Activated T-cell treated with anti-CD3 and anti-CD28 coated beads, Interleukin-2, amount 50 U/mL, for 4 hours (primary cell): ENCODE measurements around the gene SLC25A23. TPM values are rescaled to one million over a fixed set of nuclear protein-coding genes. Genes with fewer than 3 reads are reported as not detected.
"Not testable (repeated sequence)": the region's sequence is repeated elsewhere in the genome, so short reads cannot be mapped to it uniquely, and the experiment has no call there.

ENCODE experiments used
- ATAC-seq, 2 donors: fragments of 200-7000 bp; cut with Tn5 transposase; one replicate each; pipeline ENCODE4 v1.10.0; 2021
- DNase-seq: peaks from one replicate; pipeline ENCODE4 v3.0.0-alpha.2; 2020
- H3K27me3 Mint-ChIP-seq: one replicate; pipeline ENCODE4 v1.8.0; 2021; ENCODE audit warnings: low read depth, mixed read lengths
- H3K36me3 Mint-ChIP-seq: one replicate; pipeline ENCODE4 v1.8.0; 2022; ENCODE audit warnings: mixed read lengths; ENCODE audit not compliant: insufficient read depth
- H3K4me1 Mint-ChIP-seq: one replicate; pipeline ENCODE4 v1.8.0; 2021; ENCODE audit warnings: low read depth, mixed read lengths
- H3K4me3 Mint-ChIP-seq: one replicate; pipeline ENCODE4 v1.8.0; 2021; ENCODE audit warnings: mild to moderate bottlenecking, moderate library complexity, mixed read lengths
- H3K9me3 Mint-ChIP-seq: one replicate; pipeline ENCODE4 v1.8.0; 2021; ENCODE audit warnings: mixed read lengths
- total RNA-seq, 3 donors: library from RNA; stranded (reverse); gene quantifications; one replicate each; pipeline ENCODE4 v1.2.1, GENCODE V29; 2021

The SLC25A23 gene
- total RNA-seq, 3 donors from 2014 or later, result 10.5 to 12.4 (median 11.9) TPM

- not testable (repeated sequence) for H3K27me3 Mint-ChIP-seq, ATAC-seq, H3K36me3 Mint-ChIP-seq, H3K4me3 Mint-ChIP-seq, H3K9me3 Mint-ChIP-seq, DNase-seq
- peaks cover 11% of the 10 kb centered on the region for H3K4me1 Mint-ChIP-seq
Observed at GRCh38 chr19:6428692-6429418, 30.7 kb downstream of the SLC25A23 start.

GRCh38 chr19:6427131-6427530 lies 32.5 kb downstream of the SLC25A23 start:
- H3K4me1 Mint-ChIP-seq, result peaks cover 24% of the 10 kb centered on the region
- ATAC-seq (no peak), DNase-seq (no peak)
- peaks cover 3% of the 10 kb centered on the region for H3K36me3 Mint-ChIP-seq
- H3K4me3 Mint-ChIP-seq, result no peak overlapping the region
- no peaks in the 10 kb centered on the region for H3K9me3 Mint-ChIP-seq
- H3K27me3 Mint-ChIP-seq, result peaks cover 1% of the 10 kb centered on the region

GRCh38 chr19:6425732-6426620 lies 33.6 kb downstream of the SLC25A23 start:
- Mint-ChIP-seq H3K27me3 (no peaks in the 10 kb centered on the region), H3K36me3 (peaks cover 7% of the 10 kb centered on the region), H3K4me1 (peaks cover 32% of the 10 kb centered on the region), H3K4me3 (peak overlapping the region; percentile 80), H3K9me3 (no peaks in the 10 kb centered on the region)
- DNase-seq, result no peak
- no peak for ATAC-seq

- H3K4me3 Mint-ChIP-seq, result peak overlapping the region; percentile 80
- peak; percentile 98 for DNase-seq
- H3K27me3 Mint-ChIP-seq, result no peaks in the 10 kb centered on the region
- H3K36me3 Mint-ChIP-seq, result peaks cover 15% of the 10 kb centered on the region
- H3K9me3 Mint-ChIP-seq, result no peaks in the 10 kb centered on the region
- peak; percentile 87 to 88 for ATAC-seq
- H3K4me1 Mint-ChIP-seq, result peaks cover 35% of the 10 kb centered on the region
Observed at GRCh38 chr19:6424939-6425731, 34.5 kb downstream of the SLC25A23 start.

GRCh38 chr19:6424195-6424938 lies 35.2 kb downstream of the SLC25A23 start, which contains the start of gene KHSRP:
Gene KHSRP, minus strand, starts transcription at chr19:6424811. Its CDS starts 110 bp downstream, at chr19:6424701.
- Mint-ChIP-seq H3K4me1 (peaks cover 33% of the 10 kb centered on the region), H3K4me3 (peak within 1 kb of the TSS; percentile 94), H3K36me3 (peaks cover 20% of the 10 kb centered on the region), H3K27me3 (no peaks in the 10 kb centered on the region), H3K9me3 (no peaks in the 10 kb centered on the region)
- DNase-seq (peak; percentile 48), ATAC-seq (no peak)

- H3K4me1 Mint-ChIP-seq, result peaks cover 33% of the 10 kb centered on the region
- ATAC-seq (no peak), DNase-seq (no peak)
- peaks cover 22% of the 10 kb centered on the region for H3K36me3 Mint-ChIP-seq
- H3K9me3 Mint-ChIP-seq, result no peaks in the 10 kb centered on the region
- H3K4me3 Mint-ChIP-seq, result peak overlapping the region; percentile 94
- H3K27me3 Mint-ChIP-seq, result no peaks in the 10 kb centered on the region
Observed at GRCh38 chr19:6423499-6424194, 35.9 kb downstream of the SLC25A23 start.

- no peaks in the 10 kb centered on the region for H3K27me3 Mint-ChIP-seq
- peak overlapping the region; percentile 94 for H3K4me3 Mint-ChIP-seq
- H3K36me3 Mint-ChIP-seq, result peaks cover 25% of the 10 kb centered on the region
- no peak for DNase-seq
- no peak for ATAC-seq
- H3K9me3 Mint-ChIP-seq, result no peaks in the 10 kb centered on the region
- H3K4me1 Mint-ChIP-seq, result peaks cover 33% of the 10 kb centered on the region
Observed at GRCh38 chr19:6421075-6422014, 38.2 kb downstream of the SLC25A23 start.

- no peak overlapping the region for H3K4me3 Mint-ChIP-seq
- ATAC-seq, result no peak
- H3K36me3 Mint-ChIP-seq, result peaks cover 31% of the 10 kb centered on the region
Observed at GRCh38 chr19:6418562-6418932, 41.0 kb downstream of the SLC25A23 start.

GRCh38 chr19:6417713-6418561 lies 41.7 kb downstream of the SLC25A23 start:
- no peak overlapping the region for H3K4me3 Mint-ChIP-seq
- H3K36me3 Mint-ChIP-seq, result peaks cover 31% of the 10 kb centered on the region
- no peak for DNase-seq
- ATAC-seq, result no peak
- H3K27me3 Mint-ChIP-seq, result no peaks in the 10 kb centered on the region
- H3K9me3 Mint-ChIP-seq, result no peaks in the 10 kb centered on the region
- peaks cover 19% of the 10 kb centered on the region for H3K4me1 Mint-ChIP-seq

More at GRCh38 chr19:6418562-6418932, 41.0 kb downstream of the SLC25A23 start:
- DNase-seq, result no peak
- Mint-ChIP-seq H3K27me3 (no peaks in the 10 kb centered on the region), H3K9me3 (no peaks in the 10 kb centered on the region), H3K4me1 (peaks cover 24% of the 10 kb centered on the region)

- no peak overlapping the region for H3K4me3 Mint-ChIP-seq
- peaks cover 25% of the 10 kb centered on the region for H3K36me3 Mint-ChIP-seq
- ATAC-seq (no peak), DNase-seq (no peak)
- H3K9me3 Mint-ChIP-seq, result no peaks in the 10 kb centered on the region
- no peaks in the 10 kb centered on the region for H3K27me3 Mint-ChIP-seq
- H3K4me1 Mint-ChIP-seq, result peaks cover 8% of the 10 kb centered on the region
Observed at GRCh38 chr19:6416658-6417405, 42.8 kb downstream of the SLC25A23 start.

- no peaks in the 10 kb centered on the region for H3K27me3 Mint-ChIP-seq
- DNase-seq, result no peak
- ATAC-seq, result no peak
- H3K9me3 Mint-ChIP-seq, result no peaks in the 10 kb centered on the region
- H3K4me3 Mint-ChIP-seq, result no peak overlapping the region
- H3K4me1 Mint-ChIP-seq, result peaks cover under 1% of the 10 kb centered on the region
- peaks cover 21% of the 10 kb centered on the region for H3K36me3 Mint-ChIP-seq
Observed at GRCh38 chr19:6415591-6416190, 43.9 kb downstream of the SLC25A23 start.
